IPS-15b (cell line): Measurements from ENCODE around the gene DGAT2L6.

Experiments
- H3K27me3 ChIP-seq: one replicate; pipeline ENCODE4 v1.6.1; 2013; ENCODE audit warnings: low read length; ENCODE audit not compliant: control insufficient read depth, insufficient read depth
- H3K36me3 ChIP-seq: one replicate; pipeline ENCODE4 v1.6.1; 2013; ENCODE audit warnings: low read length; ENCODE audit not compliant: control insufficient read depth, insufficient read depth
- H3K4me1 ChIP-seq: one replicate; pipeline ENCODE4 v1.6.1; 2013; ENCODE audit warnings: mild to moderate bottlenecking, low read length; ENCODE audit not compliant: control insufficient read depth, insufficient read depth
- H3K4me3 ChIP-seq: one replicate; pipeline ENCODE4 v1.5.1; 2013; ENCODE audit warnings: low read depth, low read length
- H3K9ac ChIP-seq: one replicate; pipeline ENCODE4 v1.6.1; 2013; ENCODE audit warnings: low read depth, mild to moderate bottlenecking, low read length
- H3K9me3 ChIP-seq: one replicate; pipeline ENCODE4 v1.6.1; 2013; ENCODE audit warnings: mild to moderate bottlenecking, low read length; ENCODE audit not compliant: control insufficient read depth, insufficient read depth

Gene DGAT2L6

GRCh38 chrX:70253377-70254062, 76.2 kb downstream of the DGAT2L6 start:
- no peak overlapping the region for H3K9ac ChIP-seq
- no peaks in the 10 kb centered on the region for H3K27me3 ChIP-seq

GRCh38 chrX:70254063-70254400, 76.7 kb downstream of the DGAT2L6 start:
- Histone ChIP-seq H3K36me3 (no peaks in the 10 kb centered on the region), H3K4me1 (no peaks in the 10 kb centered on the region), H3K9ac (no peak overlapping the region), H3K27me3 (no peaks in the 10 kb centered on the region), H3K9me3 (no peaks in the 10 kb centered on the region), H3K4me3 (no peak overlapping the region)

More at GRCh38 chrX:70253377-70254062, 76.2 kb downstream of the DGAT2L6 start:
- Histone ChIP-seq H3K4me1 (no peaks in the 10 kb centered on the region), H3K36me3 (no peaks in the 10 kb centered on the region), H3K9me3 (no peaks in the 10 kb centered on the region), H3K4me3 (no peak overlapping the region)

- Histone ChIP-seq H3K9me3 (no peaks in the 10 kb centered on the region), H3K36me3 (no peaks in the 10 kb centered on the region), H3K4me1 (no peaks in the 10 kb centered on the region), H3K27me3 (no peaks in the 10 kb centered on the region), H3K9ac (no peak overlapping the region), H3K4me3 (no peak overlapping the region)
Measured at GRCh38 chrX:70254909-70255308, 77.6 kb downstream of the DGAT2L6 start.
